ENCODE measurements around the gene CLRN1. TPM values are rescaled to one million over a fixed set of nuclear protein-coding genes. Genes with fewer than 3 reads are reported as not detected.

CLRN1 gene
- polyA plus RNA-seq, 1 of the 3 experiments (the other 2 are of a cell fraction), result not detected

GRCh38 chr3:151015767-151016477 lies 43.4 kb upstream of the CLRN1 start:
- no peaks in the 10 kb centered on the region for H3K36me3 ChIP-seq (replicated peaks in 1 of 2; ENCODE audit: control insufficient read depth in 1 of 2, insufficient read depth in 2 of 2, low read length in 1 of 2)
- CTCF ChIA-PET, result no interaction called here
- no peak overlapping the region for H3K9ac ChIP-seq
- H3K9me3 ChIP-seq, result no peaks in the 10 kb centered on the region
- no peaks in the 10 kb centered on the region; a peak in 1 of 4 replicates for H3K4me1 ChIP-seq (ENCODE audit: control insufficient read depth in 1 of 2, insufficient read depth in 2 of 2, low read depth in 1 of 2, low read length in 1 of 2)
- H3K4me3 ChIP-seq (ENCODE audit: low read depth in 2 of 2, low read length in 1 of 2), result no peak overlapping the region
- no peak for TF ChIP-seq FOSL2 (IDR thresholded peaks at IDR 0.05; ENCODE audit: borderline replicate concordance, low read depth)
- no peak for TF ChIP-seq CTCF (IDR thresholded peaks at IDR 0.05)
- no peak for TF ChIP-seq YY1 (IDR thresholded peaks at IDR 0.05; ENCODE audit: low read depth)
- no peak for TF ChIP-seq JUND (IDR thresholded peaks at IDR 0.05)
- peaks cover 25% of the 10 kb centered on the region; the same call in 1 of the 2 replicates for H3K27me3 ChIP-seq (ENCODE audit: insufficient read depth)
- POLR2A ChIA-PET, result no interaction called here
- no peaks in the 10 kb centered on the region for H3K9me2 ChIP-seq
- H4K20me1 ChIP-seq (ENCODE audit: insufficient read depth), result no peaks in the 10 kb centered on the region
- H3K4me2 ChIP-seq, result no peak overlapping the region
- H3F3A ChIP-seq (replicated peaks; ENCODE audit: insufficient read depth), result no peaks in the 10 kb centered on the region
- no peak for DNase-seq
- WGBS (ENCODE audit: low lambda C conversion rate), result 4% methylated on average over 3 of the region's 3 CpGs
- H2AFZ ChIP-seq (ENCODE audit: low read depth), result no peak overlapping the region
- no peaks in the 10 kb centered on the region for H3K79me2 ChIP-seq (ENCODE audit: insufficient read depth)
- H3K27ac ChIP-seq (ENCODE audit: low read depth in 2 of 2, low read length in 1 of 2), result no peak overlapping the region

GRCh38 chr3:151015181-151015580 lies 42.7 kb upstream of the CLRN1 start:
- H3K4me2 ChIP-seq, result no peak overlapping the region
- no peak overlapping the region for H3K9ac ChIP-seq
- ChIA-PET POLR2A (no interaction called here), CTCF (interaction anchor here (1.6 kb wide), 1 partner anchor 10 kb away, joined by 3 read pairs; no protein-coding TSS in a partner anchor)
- H3K9me3 ChIP-seq, result no peaks in the 10 kb centered on the region
- no peaks in the 10 kb centered on the region; a peak in 1 of 4 replicates for H3K4me1 ChIP-seq (ENCODE audit: control insufficient read depth in 1 of 2, insufficient read depth in 2 of 2, low read depth in 1 of 2, low read length in 1 of 2)
- no peaks in the 10 kb centered on the region for H4K20me1 ChIP-seq (ENCODE audit: insufficient read depth)
- H3F3A ChIP-seq (replicated peaks; ENCODE audit: insufficient read depth), result no peaks in the 10 kb centered on the region
- peaks cover 25% of the 10 kb centered on the region; the same call in 1 of the 2 replicates for H3K27me3 ChIP-seq (ENCODE audit: insufficient read depth)
- no peak for TF ChIP-seq GABPA (IDR thresholded peaks at IDR 0.05; ENCODE audit: low read depth)
- no peak for TF ChIP-seq PBX3 (IDR thresholded peaks at IDR 0.05)
- no peak for TF ChIP-seq SMC3 (IDR thresholded peaks at IDR 0.05; ENCODE audit: low read depth, low read length)
- TF ChIP-seq RXRA (IDR thresholded peaks at IDR 0.05; ENCODE audit: borderline replicate concordance, low read depth), result no peak
- TF ChIP-seq EZH2phosphoT487 (IDR thresholded peaks at IDR 0.05; ENCODE audit: borderline replicate concordance, low read depth), result no peak
- TF ChIP-seq MAX (IDR thresholded peaks at IDR 0.05; ENCODE audit: low read depth), result no peak
- no peak for TF ChIP-seq NRF1 (IDR thresholded peaks at IDR 0.05; ENCODE audit: low read depth, low read length)
- no peak for TF ChIP-seq YY1 (IDR thresholded peaks at IDR 0.05; ENCODE audit: low read depth)
- no peaks in the 10 kb centered on the region for H3K36me3 ChIP-seq (replicated peaks in 1 of 2; ENCODE audit: control insufficient read depth in 1 of 2, insufficient read depth in 2 of 2, low read length in 1 of 2)
- no peaks in the 10 kb centered on the region for H3K9me2 ChIP-seq
- H3K79me2 ChIP-seq (ENCODE audit: insufficient read depth), result no peaks in the 10 kb centered on the region
- H3K4me3 ChIP-seq (ENCODE audit: low read depth in 2 of 2, low read length in 1 of 2), result no peak overlapping the region
- WGBS (ENCODE audit: low lambda C conversion rate), result 11% methylated on average over 5 of the region's 5 CpGs
- no peak overlapping the region for H3K27ac ChIP-seq (ENCODE audit: low read depth in 2 of 2, low read length in 1 of 2)
- H2AFZ ChIP-seq (ENCODE audit: low read depth), result no peak overlapping the region
- DNase-seq, result no peak

Measured in SK-N-SH (cell line).